ENCODE data around the gene PKD1L1.
"Not testable (repeated sequence)": the region's sequence is repeated elsewhere in the genome, so short reads cannot be mapped to it uniquely, and the experiment has no call there.

Gene PKD1L1

GRCh38 chr7:47762207-47762606 is 186.1 kb downstream of the PKD1L1 start:
- DNase-seq = no peak

GRCh38 chr7:47759056-47759706 is 189.1 kb downstream of the PKD1L1 start:
- no peak for DNase-seq

DNA sequence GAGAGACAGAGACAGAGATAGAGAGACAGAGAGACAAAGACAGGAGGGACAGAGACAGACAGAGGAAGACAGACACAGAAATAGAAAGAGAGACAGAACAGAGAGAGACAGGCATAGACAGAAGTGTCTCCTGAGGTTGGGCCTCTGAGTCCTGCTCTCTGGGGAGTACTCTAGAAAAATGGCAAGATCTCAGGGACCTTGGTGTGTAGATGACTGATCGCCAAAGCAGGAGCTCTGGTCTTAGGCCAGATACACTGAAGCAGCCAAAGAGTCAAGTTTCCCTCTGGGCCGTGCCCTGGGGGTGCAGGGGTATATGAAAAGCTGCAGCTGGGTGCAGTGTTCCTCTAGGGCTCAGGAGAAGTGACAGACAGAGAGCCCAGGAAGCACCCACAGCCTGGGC is 189.7 kb downstream of the PKD1L1 start:
- DNase-seq = no peak

DNA sequence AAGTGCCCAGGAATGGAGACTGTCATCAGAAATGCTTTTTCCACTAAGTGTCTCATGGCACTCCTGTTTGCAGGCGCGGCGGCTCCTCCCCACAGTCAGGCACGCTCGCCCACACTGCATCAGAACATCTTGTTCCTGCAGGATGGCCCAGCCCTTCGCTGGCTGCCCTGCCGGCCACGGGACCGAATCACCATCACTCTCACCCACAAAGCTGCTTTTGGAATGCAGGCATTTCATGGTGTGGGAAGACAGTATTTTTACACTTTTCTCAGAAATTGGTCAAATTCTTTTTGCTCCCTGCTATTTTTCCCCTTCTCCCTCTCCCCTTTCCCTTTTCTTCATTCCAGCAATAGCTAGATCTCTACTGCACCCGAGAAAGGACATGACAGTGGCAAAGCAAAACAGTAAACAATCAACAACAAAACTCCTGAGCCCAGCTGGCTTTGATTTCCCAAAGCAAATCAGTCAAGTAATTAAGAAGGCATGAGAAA is 190.3 kb downstream of the PKD1L1 start:
- no peak for DNase-seq

- DNase-seq = no peak
Measured at GRCh38 chr7:47756636-47757035, 191.6 kb downstream of the PKD1L1 start.

DNA sequence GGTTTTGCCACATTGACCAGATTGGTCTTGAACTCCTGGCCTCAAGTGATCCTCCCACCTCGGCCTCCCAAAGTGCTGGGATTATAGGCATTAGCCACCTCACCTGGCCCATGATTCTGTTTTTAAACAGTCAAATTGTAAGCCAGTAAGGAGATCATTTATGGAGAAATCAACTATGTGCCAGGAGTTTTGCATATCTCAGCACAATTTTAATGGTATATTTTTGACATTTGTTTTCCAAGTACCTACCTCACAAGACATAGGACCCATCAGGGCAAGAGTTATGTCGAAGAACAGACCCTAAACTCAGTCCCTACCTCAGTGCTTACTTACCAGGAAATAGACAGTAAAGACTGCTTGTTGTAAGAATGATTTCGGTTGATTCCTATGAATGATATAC is 193.0 kb downstream of the PKD1L1 start:
- no peak for DNase-seq

DNA sequence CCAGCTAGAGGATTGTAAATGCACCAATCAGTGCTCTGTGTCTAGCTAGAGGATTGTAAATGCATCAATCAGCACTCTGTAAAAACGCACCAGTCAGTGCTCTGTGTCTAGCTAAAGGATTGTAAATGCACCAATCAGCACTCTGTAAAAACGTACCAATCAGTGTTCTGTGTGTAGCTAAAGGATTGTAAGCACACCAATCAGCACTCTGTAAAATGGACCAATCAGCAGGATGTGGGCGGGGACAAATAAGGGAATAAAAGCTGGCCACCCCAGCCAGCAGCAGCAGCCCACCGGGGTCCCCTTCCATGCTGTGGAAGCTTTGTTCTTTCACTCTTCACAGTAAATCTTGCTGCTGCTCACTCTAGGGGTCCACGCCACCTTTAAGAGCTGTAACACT is 196.5 kb downstream of the PKD1L1 start:
- not testable (repeated sequence) for DNase-seq

DNA sequence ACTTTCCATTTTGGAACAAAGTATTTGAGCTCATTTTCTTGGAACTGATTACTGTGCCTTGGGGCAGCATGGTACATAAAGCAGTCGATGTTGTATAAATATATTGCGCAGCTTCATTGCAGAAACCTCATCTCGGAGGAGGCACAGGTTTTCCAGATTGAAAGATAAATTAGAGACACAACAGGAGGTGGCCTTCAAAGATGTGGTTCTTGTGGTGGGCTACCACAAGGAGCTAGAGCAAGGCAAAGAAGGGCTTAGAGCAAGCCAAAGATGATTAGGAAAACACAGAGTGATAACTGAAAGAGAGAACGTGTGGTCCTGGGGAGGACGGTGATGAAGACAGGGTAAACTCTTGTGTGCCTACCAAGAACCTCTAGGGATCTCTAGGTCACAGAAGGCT is 197.2 kb downstream of the PKD1L1 start:
- DNase-seq = no peak

DNA sequence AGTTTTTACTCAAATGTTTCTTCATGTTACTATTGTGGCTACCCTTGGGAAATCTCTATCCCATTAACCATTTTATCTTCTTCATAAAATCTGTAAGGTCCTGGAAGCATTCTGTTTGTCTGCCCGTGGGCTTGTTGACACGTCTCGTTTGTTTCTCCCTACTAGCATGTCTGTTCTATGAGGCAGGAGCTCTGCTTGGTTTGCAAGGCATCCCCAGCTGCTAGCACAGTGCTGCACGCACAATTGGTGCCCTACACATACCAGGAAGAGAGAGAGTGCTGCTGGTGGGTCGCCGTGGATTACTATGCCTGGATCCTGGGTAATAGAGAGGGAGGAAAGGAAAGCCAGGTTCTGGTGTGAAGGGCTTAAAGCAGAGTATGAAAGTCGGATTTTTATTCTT is 200.2 kb downstream of the PKD1L1 start:
- no peak for DNase-seq

DNA sequence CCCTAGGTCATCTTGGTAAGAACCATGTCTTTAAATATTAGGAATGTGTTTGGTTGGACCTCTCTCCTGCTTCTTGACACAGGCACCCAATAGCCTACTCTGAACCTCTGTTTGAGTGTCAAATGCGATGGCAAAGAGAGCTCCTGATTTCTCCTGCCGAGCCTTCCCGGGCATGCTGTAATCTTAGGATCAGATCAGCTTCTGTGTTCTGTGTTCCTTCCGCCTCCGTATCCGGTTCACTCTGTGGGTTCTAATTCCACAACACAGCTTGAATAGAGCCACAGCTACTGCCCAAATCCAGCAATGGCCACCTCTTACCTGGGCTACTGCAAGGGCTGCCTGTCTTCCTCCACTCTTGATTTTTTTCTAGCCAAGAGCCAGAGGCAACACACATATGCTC is 201.1 kb downstream of the PKD1L1 start:
- DNase-seq = no peak

GRCh38 chr7:47746468-47746867 is 201.8 kb downstream of the PKD1L1 start:
- no peak for DNase-seq

GRCh38 chr7:47744883-47745282 is 203.4 kb downstream of the PKD1L1 start:
- no peak for DNase-seq

GRCh38 chr7:47743965-47744591 is 204.2 kb downstream of the PKD1L1 start:
- DNase-seq = no peak

DNA sequence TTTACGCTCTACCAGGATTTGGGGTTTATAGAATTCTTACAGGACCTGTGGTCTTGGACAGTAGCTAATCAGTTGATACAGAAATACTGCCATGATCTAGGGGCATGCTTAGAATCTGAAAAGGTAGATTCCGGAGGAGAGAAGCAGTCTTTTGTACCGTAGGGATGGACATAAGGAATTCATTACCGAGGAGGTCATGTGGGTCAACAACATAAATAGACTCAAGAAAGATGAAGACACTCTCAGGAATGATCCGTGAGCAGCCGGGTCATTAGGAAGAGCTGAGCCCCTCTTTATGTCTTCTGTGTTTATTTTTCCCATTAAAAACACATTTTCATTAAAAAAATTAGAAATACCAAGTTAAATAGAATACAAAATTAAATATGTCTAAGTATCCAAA is 206.3 kb downstream of the PKD1L1 start:
- DNase-seq = no peak

GRCh38 chr7:47739891-47740290 is 208.4 kb downstream of the PKD1L1 start:
- no peak for DNase-seq

DNA sequence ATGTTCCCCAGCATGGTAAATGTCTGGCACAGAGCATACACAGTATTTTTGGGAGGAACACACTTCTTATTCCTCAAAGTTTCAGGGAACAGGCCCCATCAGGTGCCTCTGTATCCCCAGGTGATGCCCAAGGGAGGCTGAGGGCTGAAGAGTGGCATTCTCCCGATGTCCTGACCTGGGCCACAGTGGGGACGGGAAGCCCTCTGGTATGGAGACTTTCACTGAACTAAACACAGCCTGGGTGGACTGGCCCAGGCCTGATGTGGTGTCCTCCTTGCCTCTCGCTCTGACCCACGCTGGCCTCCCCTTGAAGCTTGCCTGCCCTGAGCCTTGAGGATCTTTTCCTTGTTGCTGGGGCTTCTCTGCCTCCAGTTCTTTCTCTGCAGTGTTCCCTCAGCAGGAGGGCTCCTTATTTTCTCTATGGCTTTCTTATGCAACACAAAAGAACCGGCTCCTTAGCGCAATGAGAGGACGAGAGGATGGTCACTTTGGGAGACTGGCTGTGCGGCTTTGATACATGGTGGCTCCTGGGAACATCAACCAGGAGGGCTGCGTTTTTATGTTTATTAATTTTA is 208.9 kb downstream of the PKD1L1 start:
- no peak for DNase-seq

GRCh38 chr7:47738563-47739166 is 209.6 kb downstream of the PKD1L1 start:
- DNase-seq = no peak

DNA sequence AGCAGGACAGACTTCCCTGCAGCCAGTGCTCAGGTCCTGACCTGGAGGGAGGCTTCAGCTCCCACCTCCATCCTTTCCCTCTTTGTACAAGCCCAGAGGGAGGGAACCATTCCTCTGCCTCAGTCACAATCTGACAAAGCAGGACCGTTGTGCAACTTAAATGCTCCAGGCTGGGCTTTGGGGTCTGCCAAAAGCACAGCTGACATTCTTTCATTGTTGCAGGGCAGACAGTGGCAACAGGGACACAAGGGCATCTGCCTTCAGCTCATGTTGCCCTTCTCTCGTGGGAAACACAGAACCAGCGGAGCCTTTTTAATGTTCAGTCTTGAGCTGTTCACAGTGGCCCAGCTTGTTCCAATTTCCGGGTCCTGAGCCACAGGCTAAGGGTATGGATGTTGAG is 210.7 kb downstream of the PKD1L1 start:
- DNase-seq = no peak

DNA sequence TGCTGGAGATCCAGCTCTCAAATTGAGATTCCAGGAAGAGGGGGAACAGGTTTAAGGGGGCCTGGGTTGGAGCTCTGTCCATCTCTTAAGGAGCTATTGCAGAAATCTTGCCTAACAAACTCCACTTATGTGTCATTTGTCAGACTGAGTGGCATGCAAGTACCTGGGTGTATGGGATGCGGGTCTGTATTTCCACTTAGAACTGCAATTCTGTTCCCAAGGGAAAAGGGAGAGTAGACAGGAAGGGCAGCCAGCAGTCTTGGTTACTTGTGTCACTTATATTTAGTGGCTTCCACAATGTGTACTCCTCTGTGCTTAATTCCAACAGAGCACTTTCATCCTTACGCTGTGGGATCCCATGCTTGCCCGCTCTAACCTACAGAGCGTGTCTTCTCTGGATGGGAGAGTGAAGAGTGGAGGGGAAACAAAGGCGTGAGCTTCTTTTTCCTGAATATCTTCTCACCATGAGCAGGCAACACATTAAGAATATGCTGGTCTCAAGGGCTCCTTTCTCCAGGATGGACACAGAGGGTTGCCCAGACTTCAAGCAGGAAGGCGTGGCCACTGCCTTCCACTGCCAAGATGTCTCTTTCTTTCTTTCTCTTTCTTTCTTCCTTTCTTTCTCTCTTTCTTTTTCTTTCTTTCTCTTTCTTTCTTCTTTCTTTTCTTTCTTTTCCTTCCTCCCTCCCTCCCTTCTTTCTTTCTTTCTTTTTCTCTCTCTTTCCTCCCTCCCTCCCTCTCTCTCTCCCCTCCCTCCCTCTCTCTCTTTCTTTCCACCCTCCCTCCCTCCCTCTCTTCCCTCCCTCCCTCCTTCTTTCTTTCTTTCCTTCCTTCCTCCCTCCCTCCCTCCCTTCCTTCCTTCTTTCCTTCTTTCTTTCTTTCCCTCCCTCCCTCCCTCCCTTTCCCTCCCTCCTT is 212.6 kb downstream of the PKD1L1 start:
- DNase-seq = no peak

- DNase-seq = no peak
Measured at GRCh38 chr7:47734949-47735291, 213.3 kb downstream of the PKD1L1 start.

- no peak for DNase-seq
Measured at GRCh38 chr7:47734287-47734948, 213.8 kb downstream of the PKD1L1 start.

GRCh38 chr7:47730142-47730541 is 218.1 kb downstream of the PKD1L1 start:
- no peak for DNase-seq

Measured in cerebellar nuclear complex (tissue), 1 donor.